Fibroblast of skin of abdomen (primary cell): Measurements from ENCODE around the gene CHI3L2. TPM values are rescaled to one million over a fixed set of nuclear protein-coding genes. Genes with fewer than 3 reads are reported as not detected.

Experiments
- DNase-seq: peaks from one replicate; pipeline ENCODE4 v3.0.0-alpha.2; 2013
- polyA plus RNA-seq, 2 experiments: library from polyadenylated mRNA; unstranded; fragments of 120-200 nt; gene quantifications; one replicate each; pipeline ENCODE4 v1.2.1, GENCODE V29; 2013; ENCODE audit not compliant: insufficient read length in 2 of 2

CHI3L2 gene, protein sequence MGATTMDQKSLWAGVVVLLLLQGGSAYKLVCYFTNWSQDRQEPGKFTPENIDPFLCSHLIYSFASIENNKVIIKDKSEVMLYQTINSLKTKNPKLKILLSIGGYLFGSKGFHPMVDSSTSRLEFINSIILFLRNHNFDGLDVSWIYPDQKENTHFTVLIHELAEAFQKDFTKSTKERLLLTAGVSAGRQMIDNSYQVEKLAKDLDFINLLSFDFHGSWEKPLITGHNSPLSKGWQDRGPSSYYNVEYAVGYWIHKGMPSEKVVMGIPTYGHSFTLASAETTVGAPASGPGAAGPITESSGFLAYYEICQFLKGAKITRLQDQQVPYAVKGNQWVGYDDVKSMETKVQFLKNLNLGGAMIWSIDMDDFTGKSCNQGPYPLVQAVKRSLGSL
- not detected for polyA plus RNA-seq (2013, experiment 1 of 2; ENCODE audit: insufficient read length)
- polyA plus RNA-seq (2013, experiment 2 of 2; ENCODE audit: insufficient read length), result not detected

- DNase-seq, result no peak
Observed at GRCh38 chr1:111227434-111227833, at the start of gene CHI3L2. CHI3L2 (plus strand) TSS chr1:111227713; CDS start chr1:111227730, 17 bp downstream.

DNA sequence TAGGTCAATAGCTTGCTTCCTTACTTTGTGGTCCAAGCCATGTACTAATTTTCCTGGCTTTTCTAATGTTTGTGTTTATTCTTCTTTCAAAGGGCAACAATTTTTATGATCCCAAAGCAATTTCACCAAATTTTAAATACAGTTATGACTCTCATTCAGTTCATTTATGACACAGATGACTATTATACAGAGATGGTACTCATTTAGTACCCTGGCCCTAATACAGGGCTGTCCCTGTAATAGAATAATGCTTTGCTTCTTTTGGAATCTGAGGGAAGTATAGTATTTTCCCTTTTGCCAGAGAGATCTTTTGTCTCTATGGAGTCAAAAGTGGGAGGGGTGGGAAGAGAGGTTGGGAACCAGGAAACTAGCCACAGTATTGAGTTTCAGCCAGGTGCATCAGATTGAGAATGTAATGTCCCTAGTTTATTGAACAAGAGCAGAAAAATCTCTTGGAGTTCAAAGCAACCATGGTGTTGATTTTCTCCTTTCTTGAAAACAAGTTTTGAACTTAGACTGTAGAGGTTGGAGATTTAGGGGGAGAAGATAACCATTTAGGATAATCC, 47.5 kb upstream of the CHI3L2 start:
- no peak for DNase-seq

- DNase-seq, result no peak
Observed at GRCh38 chr1:111182052-111182451, 45.5 kb upstream of the CHI3L2 start.

DNA sequence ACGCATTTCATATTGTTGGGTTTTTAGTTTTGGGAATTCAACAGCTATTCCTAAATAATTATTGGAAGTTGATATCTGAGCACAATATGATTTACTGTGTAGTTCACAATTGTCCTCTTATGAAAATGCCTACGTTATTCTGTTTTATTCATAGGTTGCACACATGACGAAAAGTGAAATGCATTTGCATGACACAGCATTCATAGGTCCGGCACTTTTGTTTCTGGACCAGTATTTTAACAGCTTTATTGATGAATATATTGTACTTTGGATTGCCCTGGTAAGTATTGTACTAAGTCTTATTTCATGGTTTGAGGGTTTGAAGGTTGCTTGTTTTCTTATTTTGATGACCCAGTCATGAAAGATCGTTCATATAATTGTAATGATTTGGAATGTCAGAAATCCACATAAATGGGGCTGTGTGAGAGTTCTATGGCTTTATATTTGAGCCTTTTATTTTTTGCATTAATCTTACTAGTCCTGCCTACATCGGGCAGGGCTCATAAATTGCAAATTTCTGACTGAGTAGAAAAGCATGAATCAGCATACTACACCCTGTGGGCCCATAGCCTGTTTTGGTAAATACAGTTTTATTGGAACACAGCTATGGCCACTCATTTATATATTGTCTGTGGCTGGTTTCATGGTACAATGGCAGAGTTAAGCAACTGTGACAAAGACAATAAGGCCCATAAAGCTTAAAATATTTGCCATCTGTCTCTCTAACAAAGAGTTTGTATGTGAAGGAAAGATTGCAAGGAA, 44.0 kb upstream of the CHI3L2 start:
- no peak for DNase-seq

GRCh38 chr1:111184663-111185062, 42.9 kb upstream of the CHI3L2 start:
- no peak for DNase-seq

DNA sequence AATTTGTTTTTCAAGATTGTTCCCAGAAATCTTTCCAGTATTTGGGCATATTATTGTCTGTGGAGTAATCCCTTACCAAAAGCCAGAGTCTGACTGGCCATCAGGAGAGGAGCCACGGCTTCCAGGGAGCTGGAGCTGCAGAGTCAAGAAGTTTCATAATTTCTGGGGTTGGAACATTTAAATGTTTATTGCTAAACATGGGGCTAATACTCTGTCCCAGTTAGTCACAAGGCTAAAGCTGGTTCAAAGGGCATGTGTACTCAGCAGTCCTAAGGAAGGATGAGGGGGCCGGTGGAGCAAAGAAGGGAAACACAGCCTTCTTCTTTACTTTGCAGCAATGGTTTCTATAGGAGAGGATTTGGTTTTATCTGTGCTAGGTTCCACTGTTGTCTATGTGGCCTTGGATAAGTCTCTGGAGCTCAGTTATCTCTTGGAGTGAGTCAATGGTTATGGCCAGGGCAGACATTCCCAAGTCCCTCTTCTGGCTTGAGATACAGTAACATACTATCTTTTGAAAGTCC, 36.5 kb upstream of the CHI3L2 start:
- DNase-seq, result no peak

DNA sequence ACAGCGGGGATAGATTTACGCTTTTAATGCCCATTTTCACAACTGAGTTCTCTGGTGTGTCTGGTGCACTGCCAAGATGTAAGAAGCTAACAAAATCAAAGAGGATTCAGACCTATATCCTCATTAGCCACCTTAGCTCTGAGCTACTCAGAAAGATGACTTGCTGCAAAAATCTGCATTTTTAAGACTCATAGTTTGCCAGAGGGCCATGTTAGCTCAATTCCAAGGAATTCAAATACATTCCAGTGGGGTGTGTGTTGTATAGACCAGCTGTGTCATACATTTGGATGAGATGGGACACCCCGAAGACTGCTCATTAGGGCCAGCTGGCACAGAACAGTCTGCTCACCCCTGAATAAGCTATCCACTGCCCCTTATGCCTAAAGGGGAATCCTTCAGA, 36.0 kb upstream of the CHI3L2 start:
- peak; percentile 81 for DNase-seq

DNA sequence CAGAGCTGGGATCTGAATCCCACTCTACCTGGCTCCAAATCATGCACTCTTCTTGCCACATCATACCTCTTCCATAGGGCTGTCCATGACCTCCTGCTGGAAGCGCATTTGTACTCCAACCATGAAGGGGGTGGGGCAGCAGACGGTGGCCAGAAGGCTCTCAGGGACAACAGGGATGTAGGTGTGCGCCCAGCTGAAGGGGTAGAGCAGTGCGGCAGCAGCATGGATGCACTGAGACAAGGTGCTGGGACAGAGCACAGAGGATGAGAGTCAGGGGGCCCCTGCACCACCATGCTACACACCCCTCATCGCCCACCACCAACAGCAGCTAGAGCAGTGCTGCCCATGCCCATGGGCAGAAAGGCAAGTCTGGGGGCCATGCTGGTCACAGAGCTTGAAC, 35.4 kb upstream of the CHI3L2 start:
- DNase-seq, result no peak

DNA sequence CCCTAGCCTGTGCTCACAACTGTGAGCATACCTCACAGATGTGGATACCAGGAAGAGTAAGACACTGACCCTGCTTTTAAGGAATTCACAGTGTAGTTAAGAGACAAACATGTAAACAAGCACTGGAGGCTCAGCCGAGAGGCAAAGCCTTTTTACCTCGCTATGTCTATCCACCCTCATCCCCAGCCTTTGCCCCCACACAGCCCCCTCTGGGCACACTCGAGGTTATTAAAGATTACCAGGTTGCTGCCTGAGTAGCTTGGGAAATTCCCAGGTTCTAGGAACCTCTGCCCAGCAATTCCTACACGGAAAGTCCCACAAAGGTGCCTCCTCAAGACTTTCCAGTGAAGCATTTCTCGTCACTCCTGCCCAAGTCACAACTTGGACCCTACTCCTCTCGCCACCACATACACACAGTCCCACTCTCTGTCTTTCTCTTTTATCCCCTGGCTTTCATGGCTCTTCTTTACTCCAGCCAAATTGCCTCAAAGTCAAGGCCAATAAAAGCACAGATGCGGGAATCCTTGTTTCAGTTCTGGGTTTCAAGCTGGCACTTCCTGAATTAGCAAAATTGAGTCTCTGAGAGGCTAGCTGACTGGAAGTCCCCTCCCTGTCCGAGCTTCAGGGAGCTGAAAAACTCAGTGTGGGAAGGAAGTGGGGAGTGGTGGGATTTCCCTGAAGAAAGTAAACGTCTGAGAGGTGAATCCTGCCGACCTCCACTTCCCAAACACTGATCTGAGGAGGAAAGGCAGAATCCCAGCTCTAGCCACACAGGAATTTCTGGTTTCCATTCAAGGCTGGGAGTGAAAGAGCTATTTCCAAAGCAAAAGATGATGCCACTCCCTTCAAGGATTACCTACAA, 34.6 kb upstream of the CHI3L2 start:
- DNase-seq, result no peak

- DNase-seq, result no peak
Observed at GRCh38 chr1:111193712-111194480, 33.6 kb upstream of the CHI3L2 start.

DNA sequence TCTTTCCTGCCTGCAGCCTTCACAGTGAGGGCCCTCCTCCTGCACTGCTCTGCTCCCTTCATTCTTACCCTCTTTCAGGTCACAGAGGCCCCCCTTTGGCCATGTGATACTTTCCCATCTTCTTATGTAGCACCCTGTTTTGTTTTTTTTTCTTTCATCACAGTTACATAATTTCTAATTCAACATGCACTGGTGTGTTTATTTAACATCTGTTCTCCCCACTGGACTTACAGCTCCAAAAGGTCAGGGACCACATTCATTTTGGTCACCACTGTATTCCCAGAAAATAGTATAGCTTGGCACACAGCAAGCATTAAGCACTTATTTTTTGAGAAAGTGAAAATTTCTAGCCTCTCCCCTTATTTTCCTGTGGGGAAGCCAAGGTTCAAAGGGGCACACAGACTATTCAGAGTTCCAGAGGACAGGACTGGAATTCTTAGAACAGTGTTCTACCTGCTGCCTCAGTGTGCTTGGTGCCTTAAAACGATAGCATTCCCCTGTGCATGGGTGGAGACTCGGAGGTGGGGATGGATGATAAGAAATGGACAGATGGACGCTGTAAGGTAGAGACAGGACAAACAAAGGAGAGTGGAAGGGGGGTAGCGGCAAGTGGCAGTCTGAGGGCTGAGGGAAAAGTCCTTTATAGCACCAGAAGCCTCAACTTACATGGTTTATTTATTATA, 32.4 kb upstream of the CHI3L2 start:
- DNase-seq, result no peak

DNA sequence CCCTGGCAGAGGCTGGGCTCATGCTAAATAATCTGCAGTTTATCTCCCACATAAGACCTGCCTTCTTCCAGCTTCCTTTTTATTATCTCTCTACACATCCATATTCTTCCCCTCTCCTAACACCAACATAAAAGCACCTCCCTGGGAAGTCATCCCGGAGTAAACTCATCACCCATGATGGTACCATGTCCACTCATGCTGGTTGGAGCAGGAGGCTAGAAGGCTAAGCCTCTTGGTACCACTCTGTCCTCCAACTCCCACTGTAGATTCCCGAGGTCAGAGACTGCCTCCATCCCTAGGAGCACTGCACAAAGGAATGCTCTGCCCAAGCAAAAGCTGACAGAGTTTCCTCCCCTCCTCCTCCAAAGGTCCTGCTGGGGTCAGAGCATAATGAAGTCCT, 31.3 kb upstream of the CHI3L2 start:
- DNase-seq, result no peak

DNA sequence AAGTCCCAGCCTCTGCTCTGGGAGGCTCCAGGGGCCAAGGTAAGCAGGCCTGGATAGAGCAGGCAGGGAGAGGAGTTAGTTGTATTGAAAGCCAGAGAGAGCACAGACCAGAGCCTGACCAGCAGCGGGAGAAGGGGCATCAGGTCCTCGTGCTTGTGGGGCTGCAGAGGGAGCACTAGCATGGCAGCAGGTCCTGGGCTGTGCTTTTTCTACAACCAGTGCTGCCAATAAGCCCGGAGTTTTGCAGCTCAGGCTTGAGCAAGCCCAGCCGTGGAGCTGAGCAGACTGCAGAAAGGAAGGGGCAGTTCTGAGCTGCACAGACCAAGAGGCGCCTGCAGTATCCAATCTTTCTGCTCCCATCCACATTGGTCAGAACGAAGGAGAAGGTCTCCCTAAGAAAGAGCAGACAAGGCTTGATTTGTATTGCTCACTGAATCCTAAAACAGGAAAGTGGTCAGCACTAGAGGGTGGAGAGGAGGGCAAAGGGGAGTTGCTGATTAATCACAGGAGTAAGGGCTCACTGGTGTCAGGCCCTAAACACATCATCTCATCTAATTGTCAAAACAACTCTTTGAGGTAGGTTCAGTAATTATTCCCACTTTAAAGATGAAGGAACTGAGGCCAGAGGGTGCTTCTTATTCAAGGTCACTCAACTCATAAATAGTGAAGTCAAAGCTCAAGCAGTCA, 29.8 kb upstream of the CHI3L2 start:
- no peak for DNase-seq

- DNase-seq, result no peak
Observed at GRCh38 chr1:111198836-111199235, 28.7 kb upstream of the CHI3L2 start.

DNA sequence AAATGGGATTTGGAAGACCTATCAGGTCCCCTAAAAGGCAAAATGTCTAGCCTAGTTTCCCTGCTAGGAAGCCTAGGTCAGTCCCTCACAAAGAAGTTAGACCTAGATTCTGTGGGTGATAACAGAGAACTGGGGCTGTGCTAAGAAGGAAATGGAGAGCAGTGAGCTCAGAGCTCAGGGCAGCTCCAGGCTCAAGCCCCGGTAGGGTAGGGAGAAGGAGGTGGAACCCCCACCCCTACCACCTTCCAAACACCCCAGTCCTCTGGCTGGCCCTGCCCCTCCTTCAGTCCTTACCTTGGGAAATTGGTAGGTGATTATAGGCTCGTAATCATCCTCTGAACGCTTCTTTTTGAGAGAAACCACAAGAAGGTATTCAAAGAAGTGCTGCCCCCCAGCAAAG, 28.2 kb upstream of the CHI3L2 start:
- no peak for DNase-seq

GRCh38 chr1:111199881-111200801, 27.4 kb upstream of the CHI3L2 start, which contains the start of gene DENND2D:
DENND2D (minus strand) TSS chr1:111200646; CDS start chr1:111200459, 187 bp downstream.
- DNase-seq, result no peak

GRCh38 chr1:111200802-111201161, 26.7 kb upstream of the CHI3L2 start:
- no peak for DNase-seq

DNA sequence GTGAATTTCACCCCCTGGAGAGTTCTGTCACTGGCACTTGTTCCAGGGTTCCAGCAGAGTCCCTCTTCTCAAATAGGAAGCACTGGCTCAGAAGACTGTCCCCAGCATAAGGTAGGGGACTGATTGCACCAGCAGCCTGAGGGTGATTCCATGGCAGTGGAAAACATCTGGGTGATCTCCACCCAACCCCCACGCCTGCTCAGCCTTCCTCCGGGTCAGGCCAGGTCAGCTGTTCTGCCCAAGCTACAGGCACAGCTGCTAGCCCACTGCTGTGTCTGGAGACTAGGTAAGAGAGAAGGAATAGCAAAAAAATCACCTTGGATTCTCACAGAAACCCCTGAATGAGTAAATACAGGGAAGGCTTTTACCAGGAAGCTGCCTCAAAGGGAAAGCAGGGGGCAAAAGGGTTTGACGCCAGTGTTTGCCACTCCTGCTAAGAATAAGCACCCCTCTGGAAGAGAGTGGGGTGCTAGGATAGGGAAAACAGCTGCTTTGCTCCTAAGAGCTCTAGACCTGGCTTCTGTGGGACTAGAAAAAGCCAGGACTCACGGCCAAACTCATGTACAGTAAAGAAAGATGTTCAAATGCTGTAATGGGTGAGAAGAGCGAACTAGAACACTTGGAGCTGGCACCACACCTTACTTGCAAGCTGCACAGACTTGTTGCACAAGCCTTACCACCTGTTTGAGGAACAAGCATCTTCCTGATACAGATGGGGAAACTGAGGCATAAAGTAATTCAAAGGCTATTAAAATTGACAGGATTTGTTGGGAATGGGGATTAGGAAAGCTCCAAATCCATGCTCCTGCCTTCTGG, 26.0 kb upstream of the CHI3L2 start:
- DNase-seq, result no peak
